Mucosa of stomach (tissue), 1 donor: ENCODE data around the gene PPP2R2C.

ENCODE experiments used
- H3K27me3 ChIP-seq: one replicate; pipeline ENCODE4 v1.7.0; 2013; ENCODE audit warnings: mild to moderate bottlenecking, low read length; ENCODE audit not compliant: control insufficient read depth, insufficient read depth
- H3K36me3 ChIP-seq: one replicate; pipeline ENCODE4 v1.7.0; 2013; ENCODE audit warnings: low read length; ENCODE audit not compliant: control insufficient read depth, insufficient read depth
- H3K4me1 ChIP-seq: one replicate; pipeline ENCODE4 v1.7.0; 2013; ENCODE audit warnings: mild to moderate bottlenecking, low read length; ENCODE audit not compliant: control insufficient read depth, insufficient read depth
- H3K4me3 ChIP-seq: one replicate; pipeline ENCODE4 v1.7.0; 2013; ENCODE audit warnings: low read length
- H3K9ac ChIP-seq: one replicate; pipeline ENCODE4 v1.7.0; 2013; ENCODE audit warnings: mild to moderate bottlenecking, low read length, moderate library complexity
- H3K9me3 ChIP-seq: one replicate; pipeline ENCODE4 v1.7.0; 2013; ENCODE audit warnings: mild to moderate bottlenecking, low read length, moderate library complexity; ENCODE audit not compliant: control insufficient read depth
- donor health status: Pancreatic carcinoma.

PPP2R2C gene

DNA sequence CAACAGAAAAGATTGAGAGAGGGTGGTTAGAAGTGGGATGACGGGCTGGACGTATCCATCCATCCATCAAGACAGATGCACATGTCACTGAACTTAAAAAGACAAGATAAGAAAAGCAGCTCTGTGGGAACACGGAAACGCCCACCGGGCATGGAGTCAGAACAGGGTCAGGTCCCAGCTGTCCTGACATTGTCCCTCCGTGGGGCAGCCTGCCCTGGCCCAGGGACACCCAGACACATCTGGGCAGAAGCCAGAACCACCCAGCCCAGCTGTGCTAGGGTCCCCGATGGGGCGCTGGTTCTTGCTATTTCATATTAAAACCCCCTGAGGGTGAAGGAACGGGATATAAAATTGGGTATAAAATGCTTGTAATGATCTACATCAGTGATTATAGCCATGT, 88.5 kb downstream of the PPP2R2C start:
- Histone ChIP-seq H3K9me3 (no peaks in the 10 kb centered on the region), H3K4me1 (no peaks in the 10 kb centered on the region), H3K4me3 (no peak overlapping the region), H3K9ac (no peak overlapping the region), H3K36me3 (no peaks in the 10 kb centered on the region), H3K27me3 (no peaks in the 10 kb centered on the region)

DNA sequence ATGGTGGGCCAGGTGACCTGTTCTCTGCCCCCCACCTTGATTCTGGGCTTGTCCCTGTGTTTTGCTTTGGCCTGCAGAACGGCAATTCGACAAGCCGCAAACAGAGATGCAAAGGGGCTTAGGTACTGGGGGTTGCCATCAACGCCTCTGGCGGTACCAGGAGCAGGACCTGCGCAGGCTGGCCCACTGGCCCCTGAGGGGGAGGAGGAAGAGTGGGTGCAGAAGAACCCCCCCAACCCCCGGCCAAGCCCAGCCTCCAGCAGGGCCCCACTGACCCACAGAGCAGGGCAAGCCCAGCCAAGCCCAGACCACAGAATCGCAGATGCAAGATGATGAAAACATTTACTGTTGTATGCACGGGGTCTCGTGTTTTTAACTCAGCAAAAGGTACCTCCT, 89.4 kb downstream of the PPP2R2C start:
- no peaks in the 10 kb centered on the region for H3K27me3 ChIP-seq
- H3K4me1 ChIP-seq, result no peaks in the 10 kb centered on the region
- no peak overlapping the region for H3K9ac ChIP-seq
- H3K9me3 ChIP-seq, result no peaks in the 10 kb centered on the region
- no peak overlapping the region for H3K4me3 ChIP-seq
- no peaks in the 10 kb centered on the region for H3K36me3 ChIP-seq

DNA sequence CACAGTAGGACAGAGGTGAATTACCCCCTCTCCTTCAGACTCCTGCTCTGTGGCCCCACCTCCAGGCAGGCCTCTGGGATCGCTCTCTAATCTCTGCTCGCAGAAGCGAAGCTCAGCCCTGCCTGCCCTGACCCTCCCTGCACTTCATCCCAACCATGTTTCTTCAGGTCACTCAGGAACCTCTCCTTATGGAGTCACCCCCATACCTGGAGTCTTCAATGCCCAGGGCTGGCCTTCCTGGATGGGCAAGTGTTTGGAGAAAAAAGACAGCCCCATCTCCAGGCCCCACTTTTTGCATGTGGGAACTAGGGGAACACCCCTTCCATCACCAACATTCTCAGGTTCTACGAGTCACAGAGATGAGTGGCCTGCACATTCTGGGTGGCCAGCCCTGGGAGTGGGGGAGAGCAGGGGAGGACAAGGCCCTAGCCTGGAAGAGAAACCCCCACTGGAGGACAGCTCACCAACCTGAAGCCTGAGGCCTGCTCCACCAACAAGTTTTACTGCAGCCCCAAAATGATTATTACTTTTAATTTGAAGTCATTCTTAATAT, 90.8 kb downstream of the PPP2R2C start:
- Histone ChIP-seq H3K4me3 (no peak overlapping the region), H3K27me3 (no peaks in the 10 kb centered on the region), H3K9ac (no peak overlapping the region), H3K36me3 (no peaks in the 10 kb centered on the region), H3K9me3 (no peaks in the 10 kb centered on the region), H3K4me1 (no peaks in the 10 kb centered on the region)

DNA sequence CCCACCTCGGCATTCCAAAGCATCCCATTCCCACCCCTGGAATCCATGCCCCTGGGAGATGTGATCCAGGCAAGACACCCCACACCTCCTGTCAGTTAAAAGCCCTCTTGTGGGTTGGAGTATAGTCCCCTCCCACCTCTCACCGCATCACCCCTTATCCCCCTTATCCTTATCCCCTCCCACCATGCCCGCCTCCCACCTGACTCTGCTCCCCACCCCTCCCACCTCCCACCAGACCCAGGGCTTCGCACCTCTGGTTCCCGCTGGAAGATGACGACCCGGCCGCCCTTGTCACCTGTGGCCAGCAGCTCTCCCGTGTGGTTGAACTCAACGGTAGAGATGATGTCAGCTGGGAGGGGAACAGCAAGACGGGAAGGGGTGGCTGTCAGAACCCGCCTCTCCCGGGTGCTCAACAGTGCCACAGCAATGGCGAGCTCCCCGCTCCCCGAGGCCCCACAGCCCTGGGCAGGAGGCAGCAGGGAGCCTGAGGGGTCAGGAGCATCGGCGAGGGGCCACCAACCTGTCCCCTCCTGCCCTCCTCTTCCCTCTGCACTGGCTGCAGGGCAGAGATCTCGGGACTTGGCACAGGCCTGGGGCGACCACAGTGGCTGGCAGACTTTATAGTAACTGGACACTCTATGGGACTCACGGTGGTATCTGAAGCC, 91.5 kb downstream of the PPP2R2C start:
- Histone ChIP-seq H3K4me3 (no peak overlapping the region), H3K4me1 (no peaks in the 10 kb centered on the region), H3K27me3 (no peaks in the 10 kb centered on the region), H3K9ac (no peak overlapping the region), H3K36me3 (no peaks in the 10 kb centered on the region), H3K9me3 (no peaks in the 10 kb centered on the region)

DNA sequence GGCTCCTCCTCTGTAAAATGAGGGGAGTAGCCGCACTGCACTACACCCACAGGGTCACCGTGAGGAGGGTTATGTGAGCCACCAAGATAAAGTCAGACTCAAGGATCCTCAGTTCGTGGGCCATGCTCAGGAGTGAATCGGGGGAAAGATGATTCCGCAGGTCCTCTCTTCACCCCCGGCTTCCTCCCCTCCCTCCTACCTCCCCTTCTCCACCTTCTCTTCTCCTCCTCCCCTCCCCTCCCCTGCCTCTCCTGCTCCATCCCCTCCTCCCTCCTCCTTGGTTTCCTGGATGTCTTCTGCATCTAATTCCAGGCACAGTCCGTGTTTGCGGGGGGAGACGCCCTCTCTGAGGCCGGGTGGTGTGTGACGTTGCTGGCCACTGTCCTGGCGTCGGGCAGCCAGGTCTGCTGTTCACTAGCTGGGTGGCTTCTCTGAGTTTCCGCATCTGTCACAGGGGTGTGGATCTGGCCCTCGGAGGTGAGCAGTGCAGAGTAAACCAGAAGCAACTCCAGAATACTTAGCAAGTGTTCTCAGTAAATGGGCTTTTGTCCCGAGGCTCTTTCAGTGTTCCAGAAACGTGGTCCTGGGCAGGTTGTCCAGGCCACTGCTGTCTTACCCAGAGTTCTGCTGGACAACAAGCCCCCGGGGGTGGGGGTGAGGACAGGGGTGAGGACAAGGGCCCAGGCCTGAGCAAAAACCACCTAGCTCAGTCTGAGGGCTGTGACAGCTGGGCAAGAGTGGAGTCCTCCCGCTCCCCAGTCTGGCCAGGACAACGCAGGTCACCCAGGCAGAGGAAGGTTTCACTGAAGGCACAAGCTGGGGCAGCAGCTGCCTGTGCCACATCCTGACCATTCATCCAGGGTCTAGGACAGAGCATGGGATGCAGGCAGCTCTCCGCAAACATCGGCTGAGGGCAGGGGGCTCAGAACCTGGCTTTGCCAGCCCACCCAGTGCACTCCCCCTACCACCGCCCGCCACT, 92.4 kb downstream of the PPP2R2C start:
- Histone ChIP-seq H3K36me3 (no peaks in the 10 kb centered on the region), H3K27me3 (no peaks in the 10 kb centered on the region), H3K4me1 (no peaks in the 10 kb centered on the region), H3K9ac (no peak overlapping the region), H3K9me3 (no peaks in the 10 kb centered on the region), H3K4me3 (no peak overlapping the region)

DNA sequence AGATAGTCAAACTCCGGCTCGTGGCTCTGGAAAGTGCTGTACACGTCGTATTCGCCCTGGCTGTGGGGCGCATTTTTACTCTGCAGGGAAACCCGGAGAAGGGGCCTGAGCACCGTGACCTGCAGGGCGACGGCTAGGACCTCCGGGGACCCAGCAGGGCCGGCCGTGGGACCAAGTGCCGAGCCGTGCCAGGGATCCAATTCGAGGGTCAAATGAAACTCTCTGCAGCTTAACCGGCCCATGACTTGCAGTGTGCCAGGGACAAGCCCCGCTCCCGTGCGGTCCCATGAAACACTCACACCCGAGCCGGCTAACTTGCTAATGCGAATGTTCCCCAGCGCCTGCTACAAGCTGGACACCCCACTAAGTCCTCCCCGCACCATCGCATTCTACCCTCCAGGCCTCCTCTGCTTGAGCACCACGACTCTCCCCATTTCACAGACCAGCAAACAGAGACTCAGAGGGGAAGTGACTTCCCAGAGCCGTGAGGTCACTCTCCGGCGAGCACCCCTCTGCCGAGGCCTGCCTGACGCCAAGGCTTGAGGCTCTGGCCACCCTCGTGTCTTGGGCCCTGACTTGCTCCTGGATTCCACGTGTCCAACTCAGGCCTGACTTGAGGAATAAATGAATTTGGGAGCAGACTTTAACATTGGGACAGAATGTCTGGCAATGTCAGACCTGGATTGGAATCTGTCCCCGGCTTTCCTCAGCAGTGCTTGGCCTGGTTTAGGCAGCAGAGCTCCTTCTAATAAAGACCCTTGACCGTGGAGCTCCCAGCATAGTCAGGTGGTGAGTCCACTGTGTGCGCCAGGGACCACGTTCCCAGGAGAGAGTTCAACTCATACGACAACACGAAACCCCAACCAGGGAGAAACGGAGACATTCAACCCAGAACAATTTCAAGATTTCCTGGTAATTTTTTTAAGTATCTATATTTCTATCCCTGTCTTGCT, 93.6 kb downstream of the PPP2R2C start:
- H3K36me3 ChIP-seq, result no peaks in the 10 kb centered on the region
- no peaks in the 10 kb centered on the region for H3K27me3 ChIP-seq
- H3K9me3 ChIP-seq, result no peaks in the 10 kb centered on the region
- no peak overlapping the region for H3K4me3 ChIP-seq
- no peaks in the 10 kb centered on the region for H3K4me1 ChIP-seq
- H3K9ac ChIP-seq, result no peak overlapping the region

DNA sequence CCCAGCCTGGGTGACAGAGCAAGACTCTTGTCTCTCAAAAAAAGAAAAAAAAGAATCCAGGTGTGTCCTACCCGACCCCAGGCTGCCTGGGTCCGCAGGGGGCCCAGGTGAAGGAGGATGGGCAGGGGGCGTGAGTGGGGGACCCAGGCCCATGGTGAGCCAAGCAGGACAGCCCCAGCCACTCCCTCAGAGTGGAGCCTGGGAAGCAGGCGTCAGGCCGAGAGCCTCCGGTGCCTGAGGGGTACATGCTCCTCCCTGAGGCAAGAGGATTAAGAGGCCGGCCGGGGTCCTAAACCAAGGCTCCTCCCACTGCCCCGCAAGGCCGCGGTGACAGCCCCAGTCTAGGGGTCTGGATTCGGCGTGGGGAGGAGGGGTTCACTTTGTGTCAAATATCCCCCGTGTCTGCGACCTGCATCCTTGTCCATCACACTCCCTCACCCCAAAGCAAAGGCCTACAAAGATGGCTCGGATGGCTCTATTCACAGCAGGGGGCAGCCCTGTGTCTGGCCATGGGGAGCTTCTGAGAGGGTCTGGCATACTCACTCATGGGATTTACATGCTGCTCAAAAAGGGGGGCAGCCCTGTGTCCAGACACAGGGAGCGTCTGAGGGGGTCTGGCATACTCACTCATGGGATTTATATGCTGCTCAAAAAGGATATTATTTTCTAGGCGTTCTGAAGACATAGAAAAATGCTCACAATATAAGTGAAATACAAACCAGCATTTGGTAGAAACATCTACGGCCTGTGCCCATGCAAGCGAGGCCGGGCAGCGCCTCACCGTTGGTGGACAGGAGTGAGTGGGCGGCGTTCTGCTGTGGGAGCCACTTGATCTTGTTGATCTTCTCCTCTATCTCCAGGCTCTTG, 94.6 kb downstream of the PPP2R2C start:
- Histone ChIP-seq H3K27me3 (no peaks in the 10 kb centered on the region), H3K4me1 (no peaks in the 10 kb centered on the region), H3K9me3 (no peaks in the 10 kb centered on the region), H3K36me3 (no peaks in the 10 kb centered on the region), H3K9ac (no peak overlapping the region), H3K4me3 (no peak overlapping the region)

DNA sequence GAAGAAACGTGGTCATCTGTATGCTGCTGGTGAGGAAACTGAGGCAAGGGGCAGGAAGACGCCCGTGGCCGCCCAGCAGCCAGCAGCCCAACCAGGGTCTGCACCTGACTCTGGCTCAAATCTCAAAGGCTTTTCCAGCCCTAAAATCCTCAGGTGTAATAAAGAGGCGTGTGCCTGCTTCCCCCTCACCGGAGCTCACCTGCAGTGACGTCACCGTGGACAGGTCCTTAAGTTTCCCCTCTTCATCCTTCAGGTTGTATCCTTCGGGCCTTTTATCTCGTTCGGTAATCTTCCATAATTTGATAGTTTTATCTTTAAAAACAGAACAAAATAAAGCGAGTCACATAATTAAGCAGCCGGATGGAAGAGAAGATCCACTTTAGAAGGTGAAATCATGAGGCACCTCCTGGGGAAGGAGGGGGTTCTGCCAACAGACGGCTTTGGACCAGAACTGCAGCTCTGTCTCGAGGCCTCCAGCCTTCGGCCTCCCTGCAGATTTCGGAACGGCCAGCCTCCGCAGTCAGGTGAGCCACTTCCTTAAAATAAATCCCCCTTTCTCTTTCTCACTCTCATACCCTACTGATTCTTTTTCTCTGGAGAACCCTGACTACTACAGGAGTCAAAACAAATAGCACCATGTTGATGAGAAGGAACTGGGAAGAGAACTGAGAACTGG, 96.7 kb downstream of the PPP2R2C start:
- Histone ChIP-seq H3K36me3 (no peaks in the 10 kb centered on the region), H3K9ac (no peak overlapping the region), H3K4me1 (no peaks in the 10 kb centered on the region), H3K27me3 (no peaks in the 10 kb centered on the region), H3K9me3 (no peaks in the 10 kb centered on the region), H3K4me3 (no peak overlapping the region)

DNA sequence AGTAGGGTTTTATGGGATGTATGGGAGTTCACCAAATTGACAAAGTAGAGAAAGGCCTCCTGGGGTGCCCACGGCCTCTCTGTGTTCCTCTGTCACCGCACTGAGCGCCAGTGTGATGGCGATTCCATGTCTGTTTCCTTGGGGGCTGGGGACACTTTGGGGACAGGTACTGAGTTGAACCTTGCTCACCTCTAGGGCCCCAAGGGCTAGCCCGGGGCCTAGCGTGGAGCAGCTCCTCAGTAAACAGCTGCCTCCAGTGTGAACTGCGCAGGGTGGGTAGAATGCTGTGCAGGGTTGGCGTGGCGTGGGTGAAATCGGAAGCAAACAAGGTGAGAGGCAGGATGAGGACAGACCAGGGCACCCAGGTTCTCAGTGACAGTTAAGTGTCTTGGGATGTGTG, 97.8 kb downstream of the PPP2R2C start:
- Histone ChIP-seq H3K4me1 (no peaks in the 10 kb centered on the region), H3K27me3 (no peaks in the 10 kb centered on the region), H3K9ac (no peak overlapping the region), H3K36me3 (no peaks in the 10 kb centered on the region), H3K4me3 (no peak overlapping the region), H3K9me3 (no peaks in the 10 kb centered on the region)

DNA sequence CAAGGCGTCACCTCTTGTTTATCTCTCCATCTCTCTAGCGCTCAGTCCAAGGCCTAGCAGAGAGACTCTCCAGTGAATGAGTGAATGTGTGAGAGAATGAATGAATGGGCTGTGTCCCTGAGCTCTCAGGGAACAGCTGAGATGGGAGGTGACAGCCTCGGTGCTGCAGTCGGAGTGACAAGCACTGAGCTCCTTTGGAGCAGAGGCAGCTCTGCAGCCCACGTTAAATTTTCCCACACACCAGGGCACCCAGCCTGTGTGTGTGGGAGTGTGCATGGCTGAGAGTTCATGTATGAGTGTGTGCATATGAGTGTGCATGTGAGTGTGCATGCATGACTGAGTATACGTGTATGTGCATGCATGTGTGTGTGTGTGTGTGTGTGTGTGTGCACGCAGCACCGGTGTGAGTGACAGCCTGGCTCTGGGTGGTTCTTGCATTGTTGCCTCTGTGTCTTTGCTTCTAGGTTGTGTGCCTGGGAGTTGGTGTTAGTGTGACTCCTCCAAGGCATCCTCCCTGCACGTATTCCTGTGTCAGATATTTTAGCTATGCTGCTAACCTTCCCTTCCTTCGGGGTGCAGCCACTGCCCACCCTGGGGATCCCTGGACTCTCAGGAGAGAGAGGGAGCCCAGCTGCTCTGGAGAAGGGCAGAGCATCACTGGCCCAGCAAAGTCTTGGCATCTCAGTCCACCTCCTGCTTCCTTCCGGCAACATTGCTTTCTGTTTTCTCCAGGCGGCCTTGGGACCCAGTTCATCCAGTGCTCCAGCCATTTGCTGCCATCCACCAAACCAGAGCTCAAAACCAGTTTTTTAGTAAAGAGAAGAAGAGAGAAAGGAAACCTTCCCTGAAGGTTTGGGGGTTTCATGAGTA, 98.6 kb downstream of the PPP2R2C start:
- Histone ChIP-seq H3K4me1 (no peaks in the 10 kb centered on the region), H3K9me3 (no peaks in the 10 kb centered on the region), H3K4me3 (no peak overlapping the region), H3K27me3 (no peaks in the 10 kb centered on the region), H3K9ac (no peak overlapping the region), H3K36me3 (no peaks in the 10 kb centered on the region)
